ENCODE measurements around the gene SLC17A5.

SLC17A5 gene

DNA sequence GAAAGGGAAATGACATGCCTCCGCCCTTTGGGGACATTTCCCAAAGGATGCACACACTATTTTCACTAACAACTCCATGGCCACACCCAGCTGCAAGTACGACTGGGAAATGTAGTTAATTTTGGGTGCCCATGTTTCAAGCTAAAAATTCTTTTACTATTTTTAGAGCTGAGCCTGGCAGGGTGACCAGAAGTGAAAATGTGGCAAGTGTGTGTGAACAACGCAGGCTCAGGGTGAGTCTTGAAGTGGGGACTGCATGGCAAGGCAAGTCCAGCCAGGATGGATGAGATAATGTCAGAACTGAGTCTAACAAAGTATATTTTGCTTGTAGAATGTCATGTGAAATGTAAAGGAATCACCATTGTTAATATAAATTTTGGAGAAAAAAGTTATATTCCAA lies 25.2 kb upstream of the SLC17A5 start:
- DNase-seq (ENCODE audit: low read depth): no peak
- H3K4me3 ChIP-seq (ENCODE audit: low read length): no peak overlapping the region
- TF ChIP-seq, protein P1, sequence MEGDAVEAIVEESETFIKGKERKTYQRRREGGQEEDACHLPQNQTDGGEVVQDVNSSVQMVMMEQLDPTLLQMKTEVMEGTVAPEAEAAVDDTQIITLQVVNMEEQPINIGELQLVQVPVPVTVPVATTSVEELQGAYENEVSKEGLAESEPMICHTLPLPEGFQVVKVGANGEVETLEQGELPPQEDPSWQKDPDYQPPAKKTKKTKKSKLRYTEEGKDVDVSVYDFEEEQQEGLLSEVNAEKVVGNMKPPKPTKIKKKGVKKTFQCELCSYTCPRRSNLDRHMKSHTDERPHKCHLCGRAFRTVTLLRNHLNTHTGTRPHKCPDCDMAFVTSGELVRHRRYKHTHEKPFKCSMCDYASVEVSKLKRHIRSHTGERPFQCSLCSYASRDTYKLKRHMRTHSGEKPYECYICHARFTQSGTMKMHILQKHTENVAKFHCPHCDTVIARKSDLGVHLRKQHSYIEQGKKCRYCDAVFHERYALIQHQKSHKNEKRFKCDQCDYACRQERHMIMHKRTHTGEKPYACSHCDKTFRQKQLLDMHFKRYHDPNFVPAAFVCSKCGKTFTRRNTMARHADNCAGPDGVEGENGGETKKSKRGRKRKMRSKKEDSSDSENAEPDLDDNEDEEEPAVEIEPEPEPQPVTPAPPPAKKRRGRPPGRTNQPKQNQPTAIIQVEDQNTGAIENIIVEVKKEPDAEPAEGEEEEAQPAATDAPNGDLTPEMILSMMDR (conservative IDR thresholded peaks at IDR 0.05; ENCODE audit: low read depth, low read length): no peak

DNA sequence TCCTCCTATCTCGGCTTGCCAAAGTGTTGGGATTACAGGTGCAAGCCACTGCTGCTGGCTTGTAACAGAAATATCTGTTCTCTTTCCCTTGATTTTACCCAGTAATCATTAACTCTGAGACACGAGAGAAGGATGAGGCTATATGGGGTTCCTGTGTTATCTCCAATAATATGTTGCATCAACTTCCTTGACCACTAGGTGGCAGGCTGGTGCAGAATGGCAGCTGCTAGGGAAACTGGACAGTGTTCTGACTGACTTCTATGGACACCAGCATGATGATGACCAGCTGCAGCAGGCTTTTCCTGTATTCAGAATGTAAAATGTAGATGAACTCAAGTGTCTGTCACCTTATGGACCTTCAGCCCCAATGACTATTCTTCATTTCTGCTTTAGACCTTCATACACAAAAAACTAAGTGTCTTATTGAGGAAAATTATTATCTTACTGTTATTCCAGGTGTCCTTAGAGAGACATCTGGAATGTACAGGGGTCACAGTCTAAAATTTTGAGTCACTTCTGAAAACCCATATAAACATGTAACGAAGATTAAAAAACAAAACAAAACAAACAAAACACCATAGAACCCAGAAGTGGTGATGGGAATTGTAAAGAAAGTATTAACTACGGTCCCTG lies 21.8 kb upstream of the SLC17A5 start:
- TF ChIP-seq, protein P1 (conservative IDR thresholded peaks at IDR 0.05; ENCODE audit: low read depth, low read length): peak; percentile 93
- DNase-seq (ENCODE audit: low read depth): no peak
- H3K4me3 ChIP-seq (ENCODE audit: low read length): no peak overlapping the region

DNA sequence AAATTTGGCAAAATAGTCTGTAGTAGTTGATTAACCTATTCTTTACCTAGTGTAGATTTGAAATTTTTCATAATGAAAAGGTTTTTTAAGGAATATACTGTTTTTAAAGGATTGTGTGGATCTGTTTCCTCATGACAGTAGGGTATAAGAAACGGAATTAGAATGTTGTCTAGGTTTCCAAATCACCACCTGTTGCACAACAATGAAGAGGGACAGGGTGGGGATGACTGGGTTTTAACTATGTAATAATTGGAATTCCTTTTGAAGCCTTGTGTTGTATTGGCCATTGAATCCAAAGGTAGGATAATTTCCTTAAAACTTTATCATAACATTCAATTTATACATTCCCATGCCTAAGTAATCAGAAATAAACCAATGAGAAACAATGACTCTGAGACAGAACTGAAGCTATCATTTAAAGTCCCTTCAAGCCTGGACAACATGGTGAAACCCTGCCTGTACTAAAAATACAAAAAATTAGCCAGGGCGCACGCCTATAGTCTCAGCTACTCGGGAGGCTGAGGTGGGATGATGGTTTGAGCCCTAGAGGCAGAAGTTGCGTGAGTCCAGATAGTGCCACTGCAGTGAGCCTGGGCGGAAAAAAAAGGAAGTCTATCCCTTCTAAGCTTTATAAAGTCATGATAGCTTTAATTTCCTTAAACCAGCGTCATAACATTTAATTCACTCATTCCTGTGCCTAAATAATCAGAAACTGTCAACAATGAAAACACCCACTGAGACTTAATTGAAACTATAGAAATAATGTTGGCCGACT lies 18.3 kb upstream of the SLC17A5 start:
- TF ChIP-seq, protein P1 (conservative IDR thresholded peaks at IDR 0.05; ENCODE audit: low read depth, low read length): no peak
- no peak for DNase-seq (ENCODE audit: low read depth)
- no peak overlapping the region for H3K4me3 ChIP-seq (ENCODE audit: low read length)

DNA sequence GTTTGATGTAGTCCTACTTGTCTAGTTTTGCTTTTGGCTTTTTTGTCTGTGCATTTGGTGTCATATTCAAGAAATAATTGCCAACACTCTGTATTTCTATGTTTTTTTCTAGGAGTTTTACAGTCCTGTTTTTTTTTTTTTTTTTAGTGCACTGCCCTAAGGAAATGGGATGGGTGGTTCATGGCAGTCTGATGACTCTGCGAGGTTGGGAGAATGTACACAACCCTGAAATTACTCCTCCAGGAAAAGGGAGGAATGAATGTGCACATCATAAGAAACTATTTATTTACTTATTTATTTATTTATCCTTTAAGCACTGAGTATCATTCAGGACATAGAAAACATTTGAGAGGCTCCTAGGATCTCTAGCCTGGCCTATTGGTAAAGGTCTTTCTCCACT lies 15.2 kb upstream of the SLC17A5 start:
- TF ChIP-seq, protein P1 (conservative IDR thresholded peaks at IDR 0.05; ENCODE audit: low read depth, low read length): no peak
- DNase-seq (ENCODE audit: low read depth): no peak
- H3K4me3 ChIP-seq (ENCODE audit: low read length): no peak overlapping the region

DNA sequence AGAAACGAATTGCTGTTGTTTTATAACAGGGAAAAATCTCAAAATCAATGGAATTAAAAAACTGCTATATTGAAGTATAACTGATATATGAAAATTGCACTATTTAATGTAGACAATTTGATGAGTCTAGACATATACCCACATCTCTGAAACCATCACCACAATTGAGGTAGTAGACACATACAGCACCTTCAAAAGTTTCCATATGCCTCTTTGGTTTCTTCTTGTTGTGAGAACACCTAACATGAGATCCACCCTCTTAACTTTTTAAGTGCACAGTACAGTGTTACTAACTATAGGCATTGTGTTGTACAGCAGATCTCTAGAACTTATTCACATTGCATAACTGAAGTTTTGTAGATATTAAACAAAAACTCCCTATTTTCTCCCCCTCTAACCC lies 14.0 kb upstream of the SLC17A5 start:
- DNase-seq (ENCODE audit: low read depth): no peak
- H3K4me3 ChIP-seq (ENCODE audit: low read length): no peak overlapping the region
- TF ChIP-seq, protein P1 (conservative IDR thresholded peaks at IDR 0.05; ENCODE audit: low read depth, low read length): no peak

DNA sequence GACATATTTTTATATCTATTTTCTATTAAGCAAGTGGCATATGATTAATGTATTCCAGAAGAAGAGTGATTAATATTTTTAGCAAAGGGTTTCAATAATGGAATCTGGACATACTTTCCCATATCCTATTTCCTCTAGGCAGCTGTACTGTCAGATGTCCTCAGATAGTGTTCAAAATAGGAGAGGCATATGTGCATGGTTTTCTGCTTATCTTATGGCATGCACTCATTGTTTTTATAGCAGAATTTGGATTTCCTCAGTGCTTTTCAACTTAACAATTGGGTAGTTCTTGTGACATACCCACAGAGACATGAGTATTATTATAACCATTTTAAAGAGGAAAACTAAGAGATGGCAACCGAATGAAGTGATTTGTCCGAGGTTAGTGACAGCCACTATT lies 12.6 kb upstream of the SLC17A5 start:
- TF ChIP-seq, protein P1 (conservative IDR thresholded peaks at IDR 0.05; ENCODE audit: low read depth, low read length): no peak
- no peak for DNase-seq (ENCODE audit: low read depth)

More for the DNA sequence above, 12.6 kb upstream of the SLC17A5 start:
- no peak overlapping the region for H3K4me3 ChIP-seq (ENCODE audit: low read length)
